Hematopoietic multipotent progenitor cell treated with erythropoietin and hydrocortisone succinate and interleukin-3 and kit ligand, for 6 days (in vitro differentiated cells): Measurements from ENCODE around the gene DLX6.
A peak's percentile ranks its signal among the peaks of the same experiment; 100 is the strongest.
"Not testable (repeated sequence)": the region's sequence is repeated elsewhere in the genome, so short reads cannot be mapped to it uniquely, and the experiment has no call there.

Experiments
- DNase-seq: peaks from one replicate; pipeline ENCODE4 v3.0.0-alpha.2; 2015

Gene DLX6

DNA sequence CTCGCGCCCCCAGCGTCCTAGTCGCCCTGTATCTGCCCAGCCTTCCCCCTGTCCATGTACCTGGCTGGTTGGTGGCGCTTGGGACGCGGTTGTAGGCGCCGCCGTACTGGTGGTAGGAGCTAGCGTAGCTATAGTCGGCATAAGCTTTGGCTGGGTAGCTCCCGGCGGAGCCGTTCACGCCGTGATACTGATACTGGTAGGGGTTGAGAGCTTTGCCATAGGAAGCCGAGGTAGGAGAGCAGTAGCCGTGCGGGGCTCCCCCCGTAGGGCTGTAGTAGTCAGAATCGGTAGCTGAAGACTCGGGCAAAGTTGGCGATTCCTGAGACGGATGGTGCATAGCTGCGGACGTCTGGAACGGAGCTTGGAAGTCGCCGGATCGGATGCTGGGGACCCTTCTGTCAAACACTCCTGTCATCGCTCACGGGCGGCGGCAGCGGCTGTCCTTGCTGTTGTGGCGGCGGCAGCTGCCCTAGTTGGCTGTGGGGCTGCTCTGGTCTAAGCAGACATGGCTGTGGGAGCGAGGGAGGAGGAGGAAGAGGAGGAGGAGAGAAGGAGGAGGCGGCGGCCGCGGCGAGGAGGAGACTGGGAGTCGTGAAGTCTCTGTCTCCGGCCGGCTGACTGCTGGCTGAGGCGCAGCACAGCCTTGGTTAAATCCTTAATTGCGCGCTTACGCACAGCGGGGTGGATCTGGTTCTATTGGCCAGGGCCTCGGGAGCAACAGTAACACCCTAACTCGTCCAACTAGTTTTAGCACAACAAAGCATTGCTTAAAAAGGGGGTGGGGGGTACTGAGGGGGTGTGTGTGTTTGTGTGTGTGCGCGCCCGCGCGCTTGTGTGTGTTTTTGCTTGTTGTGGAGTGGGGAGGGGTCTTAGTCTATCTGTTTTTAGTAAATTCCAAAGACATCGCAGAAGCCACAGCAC, 19.1 kb downstream of the DLX6 start, which contains the start of gene DLX5:
Gene DLX5, minus strand, starts transcription at position 623 of the 921 bp plus-strand sequence. Its CDS starts 208 bp downstream, at position 415.
- no peak for DNase-seq

DNA sequence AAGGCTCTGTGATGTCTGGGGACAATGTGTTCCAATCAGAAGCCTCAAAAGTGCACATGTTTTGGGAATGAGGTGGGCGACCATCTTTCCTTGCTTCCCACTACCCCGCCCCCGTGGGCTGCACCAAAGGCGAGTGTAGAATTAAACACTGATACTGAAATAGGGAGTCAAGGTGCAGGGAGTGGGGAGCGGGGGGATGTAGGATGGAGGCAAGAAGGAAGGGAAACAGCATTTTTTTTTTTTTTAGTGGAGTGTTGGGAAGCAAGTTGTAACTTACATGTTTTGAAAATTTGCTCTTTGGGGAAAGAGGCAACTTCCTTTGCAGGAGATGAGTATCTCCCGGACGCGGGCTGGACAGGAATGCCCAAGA, 19.8 kb downstream of the DLX6 start:
- no peak for DNase-seq

DNA sequence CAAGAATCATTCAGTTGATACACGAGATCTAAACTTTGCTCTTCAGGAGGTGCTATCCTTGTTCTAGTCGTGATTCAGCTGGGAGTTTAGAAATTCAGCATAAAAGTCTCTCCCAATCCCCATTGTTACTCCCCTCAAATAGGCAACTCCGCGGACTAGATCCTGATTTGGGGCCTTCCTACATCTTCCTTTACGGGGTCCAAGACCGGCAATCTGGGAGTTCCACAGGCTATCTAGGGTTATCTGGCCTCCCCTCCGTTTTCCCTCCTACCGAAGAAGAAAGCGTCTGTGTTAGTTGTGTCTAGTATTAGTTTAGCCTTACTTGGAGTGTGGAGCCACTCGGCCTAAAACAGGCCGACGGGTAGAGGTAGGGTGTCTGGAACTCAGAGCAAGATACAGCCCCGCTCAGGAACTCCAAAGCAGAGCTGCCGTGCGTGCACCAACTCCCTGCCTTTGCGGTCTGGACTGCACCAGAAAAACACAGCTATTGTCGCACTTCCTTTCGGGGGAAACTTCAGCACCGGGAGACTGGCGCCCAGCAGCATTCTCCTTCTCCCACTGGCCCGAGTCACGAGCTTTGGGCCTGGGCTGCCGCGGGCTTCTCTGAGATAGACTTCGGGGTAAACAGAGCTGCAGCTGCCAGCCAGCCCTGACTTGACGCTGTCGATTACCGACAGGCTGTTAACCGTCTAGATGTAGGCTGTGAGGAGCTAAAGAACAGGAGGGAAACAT, 20.8 kb downstream of the DLX6 start:
- DNase-seq, result no peak

DNA sequence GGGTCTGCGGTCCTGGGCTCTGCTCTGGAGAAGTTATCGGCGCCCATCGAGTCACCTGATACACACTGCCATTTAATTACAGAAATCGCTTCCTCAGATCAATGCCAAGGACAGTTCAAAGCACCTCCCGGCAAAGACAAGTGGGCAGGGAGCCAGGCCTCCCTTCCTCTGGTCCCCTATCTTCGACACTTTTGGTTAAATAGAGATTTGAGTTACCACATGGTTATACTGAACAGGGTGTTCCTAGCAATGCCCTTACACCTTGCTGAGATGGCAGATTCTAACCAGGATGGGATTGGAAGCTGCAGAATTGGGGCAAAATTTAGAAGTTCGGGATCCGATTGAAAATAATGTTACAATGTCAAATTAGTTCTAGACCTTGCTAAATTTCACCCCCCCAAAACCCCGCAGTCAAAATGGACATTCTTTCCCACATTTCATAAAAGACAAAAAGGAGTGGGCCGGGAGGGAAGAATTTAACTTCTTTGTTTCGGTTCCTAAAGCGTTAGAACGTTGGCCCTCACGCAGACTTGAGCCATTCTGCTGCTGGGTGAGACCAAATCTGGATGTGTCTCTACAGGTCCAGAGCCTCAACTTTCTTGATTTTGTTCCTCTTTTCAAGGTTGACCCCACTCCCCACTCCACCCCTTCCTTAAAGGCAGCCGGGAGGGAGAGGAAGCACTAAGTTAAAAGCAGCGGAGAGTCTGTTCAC, 21.5 kb downstream of the DLX6 start:
- DNase-seq, result no peak

DNA sequence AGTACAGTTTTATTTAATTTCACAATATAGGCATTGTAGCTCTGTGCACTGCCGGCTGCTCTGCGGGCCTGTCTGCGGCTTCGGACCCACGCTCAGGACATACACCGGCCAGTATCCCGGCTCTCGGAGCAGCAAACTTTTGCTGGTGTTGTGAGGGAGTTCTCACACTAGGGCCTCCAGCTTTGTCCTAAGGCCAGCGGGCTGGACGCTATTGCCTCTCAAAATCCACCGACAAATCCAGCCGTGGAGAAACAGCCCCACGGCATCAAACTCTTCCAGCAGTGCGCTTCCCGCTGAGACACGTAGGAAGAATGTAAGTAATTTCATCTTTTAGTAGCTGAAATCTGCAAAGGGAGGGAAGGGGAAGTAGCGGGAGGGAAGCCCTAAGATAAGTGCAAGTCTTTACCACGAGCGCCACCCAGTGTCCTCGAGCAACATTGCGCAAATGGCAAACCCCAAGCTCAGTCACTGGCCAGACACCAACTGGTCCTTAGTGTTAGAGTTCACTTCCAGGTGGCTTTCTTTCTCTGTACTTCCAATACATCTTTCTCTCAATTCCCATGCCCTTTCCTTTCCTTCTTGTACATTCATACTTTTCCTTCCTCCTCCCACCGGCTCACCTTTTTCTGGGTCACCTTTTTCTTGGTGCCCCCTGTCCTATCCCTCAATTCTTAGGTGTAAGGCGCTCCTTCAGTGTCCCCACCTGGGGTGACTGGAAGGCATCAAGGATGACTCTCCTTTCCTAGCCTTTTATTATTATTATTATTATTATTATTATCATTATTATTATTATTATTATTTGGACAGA, 22.3 kb downstream of the DLX6 start:
- DNase-seq, result peak; percentile 86

DNA sequence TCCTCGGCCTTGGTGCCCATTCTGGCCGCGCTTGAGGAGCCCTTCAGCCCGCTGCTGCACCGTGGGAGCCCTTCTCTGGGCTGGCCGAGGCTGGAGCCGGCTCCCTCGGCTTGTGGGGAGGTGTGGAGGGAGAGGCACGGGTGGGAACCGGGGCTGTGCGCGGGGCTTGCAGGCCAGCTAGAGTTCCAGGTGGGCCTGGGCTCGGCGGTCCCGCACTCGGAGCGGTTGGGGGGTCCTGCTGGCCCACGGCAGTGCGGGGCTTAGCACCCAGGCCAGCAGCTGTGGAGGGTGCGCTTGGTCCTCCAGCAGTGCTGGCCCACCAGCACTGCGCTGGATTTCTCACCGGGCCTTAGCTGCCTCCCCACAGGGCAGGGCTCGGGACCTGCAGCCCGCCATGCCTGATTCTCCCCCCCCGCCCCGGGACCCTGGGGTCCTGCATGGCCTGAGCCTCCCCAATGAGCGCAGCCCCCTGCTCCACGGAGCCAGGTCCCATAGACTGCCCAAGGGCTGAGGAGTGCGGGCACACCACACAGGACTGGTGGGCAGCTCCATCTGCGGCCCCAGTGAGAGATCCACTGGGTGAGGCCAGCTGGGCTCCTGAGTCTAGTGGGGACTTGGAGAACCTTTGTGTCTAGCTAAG, 29.0 kb downstream of the DLX6 start:
- not testable (repeated sequence) for DNase-seq

DNA sequence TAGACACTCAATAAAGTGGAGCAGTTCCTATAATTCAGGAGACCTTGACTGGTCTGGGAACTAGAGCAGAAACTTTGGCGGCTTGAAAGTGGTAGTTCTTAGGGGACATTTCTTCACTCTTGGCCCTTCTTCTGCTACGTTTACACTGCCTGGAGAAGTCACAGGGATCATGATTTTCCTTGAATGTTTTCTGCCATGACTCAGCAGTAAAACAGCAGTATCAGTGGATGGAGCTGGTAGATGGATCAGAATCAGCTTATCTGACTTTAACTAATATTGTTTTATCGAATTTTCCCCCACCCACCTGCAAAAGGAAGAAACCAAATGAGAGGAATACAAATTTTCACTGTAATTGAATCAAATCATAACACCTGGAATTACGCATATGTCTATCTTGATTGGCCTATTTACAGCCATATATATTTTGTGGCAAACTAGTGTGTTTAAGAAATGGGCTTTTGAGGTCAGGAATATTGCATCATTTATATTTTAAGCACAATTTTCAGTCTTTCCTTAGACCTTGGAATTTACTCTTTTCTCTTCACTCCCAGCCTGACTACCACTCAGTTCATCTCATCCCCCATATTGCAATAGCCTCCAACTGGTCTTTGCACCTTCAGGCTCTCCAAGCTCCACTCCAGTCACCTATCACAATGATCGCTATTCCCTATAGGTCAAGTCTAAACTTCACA, 34.2 kb downstream of the DLX6 start:
- no peak for DNase-seq

DNA sequence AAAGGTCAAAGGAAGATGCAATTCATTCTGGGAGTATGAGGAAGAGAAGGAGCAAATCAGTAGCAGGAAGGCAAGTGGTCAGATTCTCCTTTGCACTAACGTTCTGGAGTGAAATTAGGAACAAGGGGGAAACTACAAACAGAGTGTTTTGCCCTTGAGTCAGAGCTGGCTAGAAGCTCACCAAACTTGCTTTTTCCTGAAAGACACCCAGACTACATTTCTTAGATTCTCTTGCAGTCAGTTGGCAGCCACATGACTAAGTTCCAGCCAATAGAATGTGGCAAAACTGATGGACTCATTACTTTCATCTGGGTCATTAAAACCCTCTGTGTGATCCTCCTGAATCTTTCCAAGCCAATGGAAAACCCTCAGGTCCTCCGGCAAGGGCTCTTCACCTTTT, 37.9 kb downstream of the DLX6 start:
- DNase-seq, result no peak
